H1 (cell line): Measurements from ENCODE around the gene CADPS. TPM values are rescaled to one million over a fixed set of nuclear protein-coding genes. Genes with fewer than 3 reads are reported as not detected.

Experiments
- CTCF ChIA-PET: fragments of 300-600 bp; sonication (Branson Sonifier 250); formaldehyde crosslinking; loops from one replicate; lab custom pipeline; 2021; ENCODE audit not compliant: partially characterized antibody; lab: Charles Lee
- POLR2A ChIA-PET: fragments of 300-600 bp; sonication (Branson Sonifier 250); formaldehyde crosslinking; loops from one replicate; lab custom pipeline; 2021; ENCODE audit warnings: inconsistent platforms; ENCODE audit not compliant: partially characterized antibody; lab: Charles Lee
- DNase-seq, 2 experiments: peaks; one replicate each; pipeline versions ENCODE4 v3.0.0 to v3.0.0-alpha.2; 2010 to 2022; ENCODE audit warnings: low spot score in 2 of 2, low read depth in 1 of 2, mixed read lengths in 1 of 2
- FAIRE-seq: peaks from 2 replicates; lab custom pipeline; 2011; peaks lifted over from hg19 to GRCh38; lab: Jason Lieb, UNC
- H2AFZ ChIP-seq: 2 replicates; pipeline ENCODE4 v1.8.1; 2012; ENCODE audit warnings: low read length, inconsistent platforms
- H2AK5ac ChIP-seq: 2 replicates; pipeline ENCODE4 v1.6.1; 2013; ENCODE audit warnings: low read depth, low read length
- H2BK120ac ChIP-seq: replicated peaks from 2 replicates; pipeline ENCODE3; 2013; ENCODE audit warnings: low read depth, low read length, inconsistent platforms
- H2BK12ac ChIP-seq: 2 replicates; pipeline ENCODE4 v1.6.1; 2013; ENCODE audit warnings: low read depth, low read length
- H2BK15ac ChIP-seq: 2 replicates; pipeline ENCODE4 v1.6.1; 2013; ENCODE audit warnings: low read length
- H2BK20ac ChIP-seq: 2 replicates; pipeline ENCODE4 v1.6.1; 2013; ENCODE audit warnings: low read length
- H2BK5ac ChIP-seq: 2 replicates; pipeline ENCODE4 v1.6.1; 2013; ENCODE audit warnings: low read depth, low read length
- H3K14ac ChIP-seq: 2 replicates; pipeline ENCODE4 v1.6.1; 2013; ENCODE audit warnings: inconsistent platforms; ENCODE audit not compliant: insufficient read length
- H3K18ac ChIP-seq: 2 replicates; pipeline ENCODE4 v1.6.1; 2013; ENCODE audit warnings: low read length; ENCODE audit errors: extremely low read depth
- H3K23ac ChIP-seq: 2 replicates; pipeline ENCODE4 v1.6.1; 2013; ENCODE audit warnings: inconsistent platforms; ENCODE audit not compliant: insufficient read length
- H3K23me2 ChIP-seq: 2 replicates; pipeline ENCODE4 v1.6.1; 2013; ENCODE audit warnings: low read depth, low read length
- H3K27ac ChIP-seq: 2 replicates; pipeline ENCODE4 v1.6.1; 2011; ENCODE audit warnings: low read depth, low read length, inconsistent platforms
- H3K27me3 ChIP-seq, 4 experiments: replicated peaks in 1 of 4; 1 replicate in 1 of 4; 2 replicates in 3 of 4; pipeline versions ENCODE4 v1.6.1 to v1.8.1; 2011 to 2013; ENCODE audit warnings: low read length in 3 of 4, mild to moderate bottlenecking in 3 of 4, inconsistent platforms in 2 of 4, mixed read lengths in 2 of 4, moderate library complexity in 1 of 4; ENCODE audit not compliant: control insufficient read depth in 3 of 4, insufficient read depth in 3 of 4; ENCODE audit errors: extremely low read depth in 1 of 4
- H3K36me3 ChIP-seq, 4 experiments: 2 replicates each; pipeline versions ENCODE4 v1.6.1 to v1.8.1; 2011 to 2013; ENCODE audit warnings: mild to moderate bottlenecking in 4 of 4, low read length in 3 of 4, moderate library complexity in 2 of 4, control low read depth in 1 of 4, inconsistent platforms in 1 of 4; ENCODE audit not compliant: insufficient read depth in 4 of 4, control insufficient read depth in 2 of 4
- H3K4ac ChIP-seq: replicated peaks from 2 replicates; pipeline ENCODE3; 2013; ENCODE audit warnings: low read length, low read depth, mixed read lengths, inconsistent platforms; ENCODE audit not compliant: insufficient read length
- H3K4me1 ChIP-seq, 4 experiments: replicated peaks in 1 of 4; 1 replicate in 1 of 4; 2 replicates in 3 of 4; pipeline versions ENCODE4 v1.6.1 to v1.8.1; 2011 to 2013; ENCODE audit warnings: low read length in 3 of 4, inconsistent platforms in 2 of 4, mixed read lengths in 1 of 4; ENCODE audit not compliant: insufficient read depth in 4 of 4, control insufficient read depth in 3 of 4
- H3K4me2 ChIP-seq, 2 experiments: 2 replicates each; pipeline versions ENCODE4 v1.6.1 to v1.8.1; 2011 to 2013; ENCODE audit warnings: low read depth in 2 of 2, low read length in 2 of 2, control low read depth in 1 of 2, inconsistent platforms in 1 of 2, mild to moderate bottlenecking in 1 of 2; ENCODE audit not compliant: insufficient read depth in 1 of 2
- H3K4me3 ChIP-seq, 4 experiments: fragments of 200-600, 300-600 bp in 1 of 4; sonication (generic), shearing (Covaris generic), sonication (Bioruptor Twin) in 1 of 4; 2 replicates each; pipeline versions ENCODE4 v1.5.1 to v1.8.1; 2011 to 2016; ENCODE audit warnings: low read length in 4 of 4, low read depth in 3 of 4, control low read depth in 2 of 4, inconsistent platforms in 2 of 4, mild to moderate bottlenecking in 2 of 4, mixed read lengths in 1 of 4, moderate library complexity in 1 of 4; ENCODE audit not compliant: insufficient read depth in 2 of 4; ENCODE audit errors: extremely low read depth in 1 of 4
- H3K56ac ChIP-seq: replicated peaks from 2 replicates; pipeline ENCODE3; 2013; ENCODE audit warnings: low read depth, mild to moderate bottlenecking, mixed read lengths, low read length, inconsistent platforms; ENCODE audit not compliant: insufficient read length
- H3K79me1 ChIP-seq: 2 replicates; pipeline ENCODE4 v1.6.1; 2013; ENCODE audit warnings: low read depth, low read length, control low read depth
- H3K79me2 ChIP-seq, 2 experiments: 2 replicates each; pipeline versions ENCODE4 v1.6.1 to v1.8.1; 2012 to 2013; ENCODE audit warnings: low read length in 2 of 2, mild to moderate bottlenecking in 2 of 2, inconsistent platforms in 1 of 2; ENCODE audit not compliant: insufficient read depth in 2 of 2, control insufficient read depth in 1 of 2
- H3K9ac ChIP-seq, 4 experiments: replicated peaks in 1 of 4; 1 replicate in 1 of 4; 2 replicates in 3 of 4; pipeline versions ENCODE4 v1.6.1 to v1.8.1; 2011 to 2013; ENCODE audit warnings: low read depth in 3 of 4, low read length in 3 of 4, control low read depth in 2 of 4, mild to moderate bottlenecking in 2 of 4, moderate library complexity in 2 of 4, inconsistent platforms in 1 of 4; ENCODE audit errors: extremely low read depth in 1 of 4
- H3K9me3 ChIP-seq, 2 experiments: 2 replicates each; pipeline versions ENCODE4 v1.6.1 to v1.8.1; 2012 to 2013; ENCODE audit warnings: mild to moderate bottlenecking in 2 of 2, moderate library complexity in 2 of 2, control low read depth in 1 of 2, inconsistent platforms in 1 of 2, low read depth in 1 of 2, low read length in 1 of 2, mixed read lengths in 1 of 2; ENCODE audit not compliant: insufficient read depth in 2 of 2
- H4K20me1 ChIP-seq, 2 experiments: replicated peaks in 1 of 2; 2 replicates each; pipeline versions ENCODE3 to v1.8.1; 2011 to 2013; ENCODE audit warnings: inconsistent platforms in 2 of 2, low read length in 2 of 2, mild to moderate bottlenecking in 1 of 2; ENCODE audit not compliant: insufficient read depth in 2 of 2, control insufficient read depth in 1 of 2
- H4K5ac ChIP-seq: 2 replicates; pipeline ENCODE4 v1.6.1; 2013; ENCODE audit warnings: low read length, low read depth, mixed read lengths, inconsistent platforms; ENCODE audit not compliant: insufficient read length
- H4K8ac ChIP-seq: 2 replicates; pipeline ENCODE4 v1.8.0; 2013; ENCODE audit warnings: mild to moderate bottlenecking, moderate library complexity, low read length, inconsistent platforms; ENCODE audit not compliant: insufficient read depth; ENCODE audit errors: extremely low read depth
- H4K91ac ChIP-seq: replicated peaks from 2 replicates; pipeline ENCODE3; 2013; ENCODE audit warnings: low read length, mixed read lengths, inconsistent platforms; ENCODE audit not compliant: insufficient read length
- CTCF ChIP-seq, 3 experiments: IDR thresholded peaks; 1 replicate in 2 of 3; 2 replicates in 1 of 3; pipeline versions ENCODE4 v1.5.1 to v1.6.1; 2011; ENCODE audit warnings: low read length in 3 of 3, mild to moderate bottlenecking in 3 of 3, inconsistent platforms in 2 of 3, low read depth in 1 of 3, moderate library complexity in 1 of 3; ENCODE audit not compliant: insufficient read depth in 1 of 3; ENCODE audit errors: control extremely low read depth in 1 of 3
- JUN ChIP-seq: IDR thresholded peaks from 2 replicates; pipeline ENCODE4 v1.6.1; 2011; ENCODE audit warnings: low read depth, mild to moderate bottlenecking, improper control_type of control experiment, low read length
- RAD21 ChIP-seq, 2 experiments: IDR thresholded peaks in 1 of 2; conservative IDR thresholded peaks in 1 of 2; 2 replicates each; pipeline ENCODE4 v1.6.1; 2011; ENCODE audit warnings: low read depth in 2 of 2, low read length in 2 of 2, improper control_type of control experiment in 1 of 2, inconsistent platforms in 1 of 2, mild to moderate bottlenecking in 1 of 2, moderate library complexity in 1 of 2
- RXRA ChIP-seq: IDR thresholded peaks from 2 replicates; pipeline ENCODE4 v1.6.1; 2011; ENCODE audit warnings: low read depth, mild to moderate bottlenecking, low read length, moderate library complexity; ENCODE audit not compliant: insufficient read depth
- WGBS, 2 experiments: shearing (Covaris generic) in 1 of 2; methylation state at CpG; one replicate each; pipeline versions ENCODE4 v1.1.6 to v1.1.7; 2013 to 2015; ENCODE audit warnings: low lambda C conversion rate in 2 of 2, mixed read lengths in 2 of 2, inconsistent platforms in 1 of 2, low coverage in 1 of 2, missing lambda C conversion rate in 1 of 2; ENCODE audit not compliant: insufficient replicate concordance in 2 of 2, insufficient coverage in 1 of 2, insufficient read length in 1 of 2; ENCODE audit errors: extremely low coverage in 1 of 2, missing lambda C conversion rate in 1 of 2; 5-methylcytosine and 5-hydroxymethylcytosine counted together
- polyA plus RNA-seq, 7 experiments: library from polyadenylated mRNA; depleted of rRNA in 3 of 7; stranded (reverse) in 5 of 7; unstranded in 2 of 7; fragments of >200 nt in 5 of 7; fragments of 200-250 nt in 2 of 7; gene quantifications; 1 replicate in 5 of 7; 2 replicates in 1 of 7; 4 replicates in 1 of 7; pipeline versions ENCODE4 v1.2.1 to v1.2.3, GENCODE V29; 2011 to 2013; ENCODE audit warnings: missing spikeins in 2 of 7, mixed read lengths in 2 of 7
- total RNA-seq: library from RNA; stranded (reverse); fragmentation: NEBNext Ultra II Directional; extraction: Animal tissue kit (Norgen Biotek cat#: 25700); gene quantifications from 2 replicates; pipeline ENCODE4 v1.2.1, GENCODE V29; 2021

CADPS gene
- total and polyA plus RNA-seq, 2 of the 8 experiments (the other 6 are each of a cell fraction or from before 2014, with no cell fraction given) = 7.1 to 10.2 TPM

DNA sequence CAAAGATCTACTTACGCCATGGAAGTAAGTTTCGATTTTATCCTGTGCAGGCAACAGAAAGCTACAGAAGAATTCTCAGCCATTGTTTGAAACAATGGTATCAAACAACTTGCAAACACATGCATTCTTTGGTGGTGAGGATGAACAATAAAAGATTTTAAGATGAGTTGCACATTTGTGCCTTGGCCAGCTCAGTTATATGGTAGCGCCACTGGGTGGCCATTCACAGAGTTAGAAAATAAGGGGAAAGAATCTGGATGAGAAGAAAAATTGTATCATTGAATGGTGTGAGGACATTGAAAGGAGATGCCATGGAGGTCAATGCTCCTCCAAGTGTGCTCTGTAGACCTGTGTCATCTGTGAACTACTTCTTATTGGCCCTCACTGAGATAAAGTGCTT is 11.6 kb downstream of the CADPS start:
- no peak for FAIRE-seq
- Histone ChIP-seq H4K8ac (no peak overlapping the region), H3K4me1 (peaks cover 0 to 8% (median 4%) of the 10 kb centered on the region in 4 experiments; a peak in 4 of 7 replicates)

More for the DNA sequence above, 11.6 kb downstream of the CADPS start:
- Histone ChIP-seq H3K56ac (no peak overlapping the region), H3K79me1 (no peaks in the 10 kb centered on the region; the same call in 1 of the 2 replicates), H3K23ac (no peak overlapping the region), H2BK5ac (no peak overlapping the region), H2BK15ac (no peak overlapping the region), H3K23me2 (no peaks in the 10 kb centered on the region), H2BK20ac (no peak overlapping the region), H3K27ac (no peak overlapping the region), H3K9ac (no peak overlapping the region), H3K4me3 (no peak overlapping the region), H2BK120ac (no peak overlapping the region), H4K5ac (no peak overlapping the region), H2BK12ac (no peak overlapping the region), H3K27me3 (no peaks in the 10 kb centered on the region), H2AK5ac (no peak overlapping the region), H3K14ac (no peak overlapping the region), H3K36me3 (no peaks in the 10 kb centered on the region), H3K9me3 (no peaks in the 10 kb centered on the region), H2AFZ (no peak overlapping the region), H3K79me2 (no peaks in the 10 kb centered on the region), H3K18ac (no peak overlapping the region), H4K20me1 (no peaks in the 10 kb centered on the region), H3K4ac (no peak overlapping the region), H4K91ac (no peak overlapping the region), H3K4me2 (no peak overlapping the region)
- ChIA-PET POLR2A (no interaction called here), CTCF (interaction anchor here (0.6 to 1.5 kb wide), 11 partner anchors 9 to 253 kb away, joined by 3 to 12 read pairs (median 3); no protein-coding TSS in a partner anchor)
- no peak for DNase-seq
- 88% methylated on average over 3 of the region's 3 CpGs; no CpG with 5 or more reads in 1 of the 2 experiments for WGBS, 2 experiments
- peak in 1 of 3 experiments; percentile 26; a peak in 1 of 4 replicates for TF ChIP-seq CTCF (IDR thresholded peaks at IDR 0.05; ENCODE audit: control extremely low read depth in 1 of 3, insufficient read depth in 1 of 3, low read depth in 1 of 3, low read length in 3 of 3)
- TF ChIP-seq JUN = no peak
- peak; percentile 48 to 55 for TF ChIP-seq RAD21 (IDR thresholded peaks at IDR 0.05 in 1 of 2, conservative IDR thresholded peaks at IDR 0.05 in 1 of 2; ENCODE audit: low read depth in 2 of 2, low read length in 2 of 2)
- TF ChIP-seq RXRA = no peak
